H9 (cell line): ENCODE results near the gene TSPOAP1. TPM values are rescaled to one million over a fixed set of nuclear protein-coding genes. Genes with fewer than 3 reads are reported as not detected.

ENCODE experiments used
- DNase-seq: peaks from one replicate; pipeline ENCODE4 v3.0.0-alpha.2; 2017
- H2AFZ ChIP-seq: one replicate; pipeline ENCODE4 v1.6.1; 2013; ENCODE audit warnings: mild to moderate bottlenecking, low read length, control low read depth, moderate library complexity
- H2AK5ac ChIP-seq: 2 replicates; pipeline ENCODE4 v1.6.1; 2013; ENCODE audit warnings: low read length, control low read depth, mixed read lengths; ENCODE audit not compliant: insufficient read length
- H2BK120ac ChIP-seq: one replicate; pipeline ENCODE4 v1.6.1; 2013; ENCODE audit warnings: low read depth, mild to moderate bottlenecking, low read length, control low read depth, inconsistent platforms; ENCODE audit not compliant: poor library complexity, severe bottlenecking
- H2BK12ac ChIP-seq: 2 replicates; pipeline ENCODE4 v1.6.1; 2013; ENCODE audit warnings: low read length, control low read depth, mixed read lengths, low read depth; ENCODE audit not compliant: insufficient read length
- H2BK15ac ChIP-seq: 2 replicates; pipeline ENCODE4 v1.6.1; 2013; ENCODE audit warnings: low read depth, low read length, control low read depth
- H2BK20ac ChIP-seq: one replicate; pipeline ENCODE4 v1.6.1; 2013; ENCODE audit warnings: low read depth, mild to moderate bottlenecking, low read length, control low read depth, inconsistent platforms; ENCODE audit not compliant: poor library complexity, severe bottlenecking
- H2BK5ac ChIP-seq: 2 replicates; pipeline ENCODE4 v1.6.1; 2013; ENCODE audit warnings: low read length, control low read depth, mixed read lengths; ENCODE audit not compliant: insufficient read length
- H3K14ac ChIP-seq: 2 replicates; pipeline ENCODE4 v1.6.1; 2013; ENCODE audit warnings: low read length, control low read depth; ENCODE audit not compliant: insufficient read depth
- H3K18ac ChIP-seq: 2 replicates; pipeline ENCODE4 v1.6.1; 2013; ENCODE audit warnings: low read depth, mild to moderate bottlenecking, mixed read lengths, low read length, control low read depth; ENCODE audit not compliant: insufficient read length
- H3K23ac ChIP-seq: 2 replicates; pipeline ENCODE4 v1.6.1; 2013; ENCODE audit warnings: low read length, control low read depth, mixed read lengths, low read depth; ENCODE audit not compliant: insufficient read length
- H3K23me2 ChIP-seq: 2 replicates; pipeline ENCODE4 v1.6.1; 2013; ENCODE audit warnings: low read depth, mild to moderate bottlenecking, mixed read lengths, low read length, control low read depth; ENCODE audit not compliant: insufficient read length, poor library complexity, severe bottlenecking
- H3K27ac ChIP-seq: 2 replicates; pipeline ENCODE4 v1.5.1; 2013; ENCODE audit warnings: low read length, control low read depth, mixed read lengths, low read depth; ENCODE audit not compliant: insufficient read length
- H3K27me3 ChIP-seq: 2 replicates; pipeline ENCODE4 v1.6.1; 2013; ENCODE audit warnings: low read length, control low read depth, inconsistent platforms; ENCODE audit not compliant: insufficient read depth
- H3K4ac ChIP-seq: 2 replicates; pipeline ENCODE4 v1.6.1; 2013; ENCODE audit warnings: low read depth, mild to moderate bottlenecking, control low read depth, inconsistent platforms, low read length, moderate library complexity
- H3K4me1 ChIP-seq: 2 replicates; pipeline ENCODE4 v1.6.1; 2013; ENCODE audit warnings: low read length, control low read depth, inconsistent platforms; ENCODE audit not compliant: insufficient read depth
- H3K4me2 ChIP-seq: 2 replicates; pipeline ENCODE4 v1.6.1; 2013; ENCODE audit warnings: low read length, control low read depth, mixed read lengths; ENCODE audit not compliant: insufficient read length, insufficient read depth
- H3K56ac ChIP-seq: 2 replicates; pipeline ENCODE4 v1.6.1; 2013; ENCODE audit warnings: low read depth, mild to moderate bottlenecking, mixed read lengths, low read length, control low read depth; ENCODE audit not compliant: insufficient read length
- H3K79me1 ChIP-seq: 2 replicates; pipeline ENCODE4 v1.6.1; 2013; ENCODE audit warnings: low read depth, mild to moderate bottlenecking, moderate library complexity, low read length, control low read depth, inconsistent platforms; ENCODE audit not compliant: insufficient read depth, poor library complexity, severe bottlenecking
- H3K79me2 ChIP-seq: 2 replicates; pipeline ENCODE4 v1.6.1; 2013; ENCODE audit warnings: low read length, control low read depth, inconsistent platforms; ENCODE audit not compliant: insufficient read depth
- H3K9ac ChIP-seq: 2 replicates; pipeline ENCODE4 v1.6.1; 2013; ENCODE audit warnings: low read length, control low read depth, mixed read lengths; ENCODE audit not compliant: insufficient read length; ENCODE audit errors: extremely low read depth
- H3K9me3 ChIP-seq: one replicate; pipeline ENCODE4 v1.6.1; 2013; ENCODE audit warnings: low read depth, low read length, inconsistent platforms; ENCODE audit not compliant: control insufficient read depth
- H3T11ph ChIP-seq: one replicate; pipeline ENCODE4 v1.6.1; 2013; ENCODE audit warnings: mild to moderate bottlenecking, low read length, control low read depth, inconsistent platforms
- H4K20me1 ChIP-seq: one replicate; pipeline ENCODE4 v1.6.1; 2013; ENCODE audit not compliant: control insufficient read depth, insufficient read length, insufficient read depth
- H4K5ac ChIP-seq: 2 replicates; pipeline ENCODE4 v1.6.1; 2013; ENCODE audit warnings: low read depth, mild to moderate bottlenecking, mixed read lengths, low read length, control low read depth; ENCODE audit not compliant: insufficient read length
- H4K8ac ChIP-seq: replicated peaks from 2 replicates; pipeline ENCODE4 v1.6.1; 2013; ENCODE audit warnings: low read length, control low read depth, mixed read lengths, low read depth; ENCODE audit not compliant: insufficient read length
- H4K91ac ChIP-seq: 2 replicates; pipeline ENCODE4 v1.6.1; 2013; ENCODE audit warnings: low read depth, mild to moderate bottlenecking, moderate library complexity, mixed read lengths, low read length, control low read depth; ENCODE audit not compliant: insufficient read length
- H3K27ac Mint-ChIP-seq, 3 experiments: 2 replicates in 2 of 3; 3 replicates in 1 of 3; pipeline ENCODE4 v1.8.0; 2020 to 2021; ENCODE audit warnings: mixed read lengths in 3 of 3, mild to moderate bottlenecking in 1 of 3, moderate library complexity in 1 of 3
- H3K27me3 Mint-ChIP-seq: 2 replicates; pipeline ENCODE4 v1.8.0; 2021; ENCODE audit warnings: low read depth, mild to moderate bottlenecking, moderate library complexity, mixed read lengths
- H3K36me3 Mint-ChIP-seq, 3 experiments: 2 replicates in 2 of 3; 3 replicates in 1 of 3; pipeline ENCODE4 v1.8.0; 2020 to 2021; ENCODE audit warnings: low read depth in 3 of 3, mixed read lengths in 3 of 3; ENCODE audit not compliant: insufficient read depth in 1 of 3
- H3K4me1 Mint-ChIP-seq, 2 experiments: 2 replicates each; pipeline ENCODE4 v1.8.0; 2020; ENCODE audit warnings: mixed read lengths in 2 of 2
- H3K4me3 Mint-ChIP-seq, 2 experiments: 2 replicates in 1 of 2; 3 replicates in 1 of 2; pipeline ENCODE4 v1.8.0; 2020 to 2021; ENCODE audit warnings: mild to moderate bottlenecking in 2 of 2, mixed read lengths in 2 of 2, moderate library complexity in 1 of 2
- H3K9me3 Mint-ChIP-seq, 2 experiments: 2 replicates in 1 of 2; 3 replicates in 1 of 2; pipeline ENCODE4 v1.8.0; 2020; ENCODE audit warnings: mild to moderate bottlenecking in 2 of 2, mixed read lengths in 2 of 2, moderate library complexity in 1 of 2
- WGBS: extraction: QIAGEN DNeasy Blood & Tissue Kit; methylation state at CpG from one replicate; pipeline ENCODE4 v1.1.7; 2013; ENCODE audit warnings: missing lambda C conversion rate, low lambda C conversion rate, mixed read lengths; ENCODE audit not compliant: insufficient read length; ENCODE audit errors: extremely low coverage; 5-methylcytosine and 5-hydroxymethylcytosine counted together
- total RNA-seq: library from RNA; stranded (reverse); gene quantifications from 2 replicates; pipeline ENCODE4 v1.2.1, GENCODE V29; 2021
- TF ChIP-seq, protein P1 (sequence below): fragments of 200-600 bp; sonication (generic); conservative IDR thresholded peaks from 3 replicates; pipeline ENCODE4 v1.8.0; 2021; ENCODE audit warnings: antibody characterized with exemption, mild to moderate bottlenecking

TSPOAP1 gene
- total RNA-seq, 1 experiment from 2014 or later, result 17.3 TPM

DNA sequence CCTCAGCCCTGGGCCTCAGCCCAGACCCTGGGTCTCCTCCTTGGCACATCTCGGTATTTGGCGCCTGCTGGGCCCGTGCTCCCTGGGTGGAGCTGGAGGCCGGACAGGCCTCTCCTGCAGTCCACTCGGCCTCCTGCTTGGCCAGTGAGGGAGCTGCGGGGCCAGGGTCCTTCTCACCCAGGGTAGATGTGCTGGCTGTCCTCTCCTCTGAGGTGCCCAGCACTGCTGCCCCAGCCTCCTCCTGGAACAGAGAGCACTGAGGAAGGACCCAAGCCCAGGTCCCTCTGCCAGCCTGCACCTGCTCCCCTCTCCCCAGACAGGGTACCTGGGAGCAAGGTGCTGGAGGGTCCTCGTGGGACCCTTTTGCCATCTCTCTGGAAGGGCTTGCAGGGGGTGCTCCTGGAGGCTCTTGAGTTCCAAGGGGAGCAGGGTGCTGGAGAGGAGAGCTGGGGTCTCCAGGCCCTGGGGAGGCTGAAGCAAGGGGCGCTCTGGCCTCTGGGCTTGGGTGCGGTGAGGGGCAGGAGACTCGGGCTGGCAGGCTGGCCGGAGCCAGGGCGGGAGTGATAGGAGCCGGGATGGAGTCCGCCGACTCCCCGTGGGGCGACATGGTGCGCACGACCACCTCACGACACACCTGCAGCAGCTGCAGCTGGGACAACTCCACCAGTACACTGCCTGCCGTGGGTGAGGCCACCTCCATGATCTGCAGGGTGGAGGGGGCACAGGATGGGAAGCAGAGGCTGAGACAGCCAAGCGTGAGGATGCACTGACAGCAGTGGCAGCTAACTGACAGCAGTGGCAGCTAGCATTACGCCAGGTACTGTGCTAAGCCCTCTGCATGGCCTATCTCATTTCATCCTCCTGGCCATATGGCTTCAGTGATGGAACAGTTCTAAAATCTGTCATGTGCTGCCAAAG, 17.8 kb downstream of the TSPOAP1 start:
- Histone ChIP-seq H4K91ac (no peak overlapping the region), H2BK20ac (no peak overlapping the region), H4K20me1 (no peaks in the 10 kb centered on the region), H3K27me3 (no peaks in the 10 kb centered on the region), H4K8ac (no peak overlapping the region), H3K4me1 (no peaks in the 10 kb centered on the region), H3K27ac (no peak overlapping the region), H3K4ac (no peak overlapping the region), H3K79me1 (no peaks in the 10 kb centered on the region), H3K79me2 (no peaks in the 10 kb centered on the region), H4K5ac (no peak overlapping the region), H3K18ac (no peak overlapping the region), H3K9ac (no peak overlapping the region), H2BK5ac (no peak overlapping the region), H3K23me2 (no peaks in the 10 kb centered on the region), H3K56ac (no peak overlapping the region), H2AFZ (no peak overlapping the region), H2BK15ac (no peak overlapping the region), H3K9me3 (no peaks in the 10 kb centered on the region), H3T11ph (no peak overlapping the region), H2AK5ac (no peak overlapping the region), H2BK120ac (no peak overlapping the region), H3K4me2 (no peak overlapping the region), H3K14ac (no peak overlapping the region; the same call in 1 of the 2 replicates), H2BK12ac (no peak overlapping the region), H3K23ac (no peak overlapping the region)
- Mint-ChIP-seq H3K27ac (no peak overlapping the region), H3K4me3 (no peak overlapping the region), H3K36me3 (no peaks in the 10 kb centered on the region), H3K4me1 (peaks cover 0 to 20% of the 10 kb centered on the region in 2 experiments; a peak in 2 of 4 replicates), H3K27me3 (peaks cover 2% of the 10 kb centered on the region; the same call in 1 of the 2 replicates), H3K9me3 (no peaks in the 10 kb centered on the region)
- DNase-seq, result no peak
- WGBS, result no CpG with 5 or more reads among the region's 23 CpGs
- TF ChIP-seq, protein P1, sequence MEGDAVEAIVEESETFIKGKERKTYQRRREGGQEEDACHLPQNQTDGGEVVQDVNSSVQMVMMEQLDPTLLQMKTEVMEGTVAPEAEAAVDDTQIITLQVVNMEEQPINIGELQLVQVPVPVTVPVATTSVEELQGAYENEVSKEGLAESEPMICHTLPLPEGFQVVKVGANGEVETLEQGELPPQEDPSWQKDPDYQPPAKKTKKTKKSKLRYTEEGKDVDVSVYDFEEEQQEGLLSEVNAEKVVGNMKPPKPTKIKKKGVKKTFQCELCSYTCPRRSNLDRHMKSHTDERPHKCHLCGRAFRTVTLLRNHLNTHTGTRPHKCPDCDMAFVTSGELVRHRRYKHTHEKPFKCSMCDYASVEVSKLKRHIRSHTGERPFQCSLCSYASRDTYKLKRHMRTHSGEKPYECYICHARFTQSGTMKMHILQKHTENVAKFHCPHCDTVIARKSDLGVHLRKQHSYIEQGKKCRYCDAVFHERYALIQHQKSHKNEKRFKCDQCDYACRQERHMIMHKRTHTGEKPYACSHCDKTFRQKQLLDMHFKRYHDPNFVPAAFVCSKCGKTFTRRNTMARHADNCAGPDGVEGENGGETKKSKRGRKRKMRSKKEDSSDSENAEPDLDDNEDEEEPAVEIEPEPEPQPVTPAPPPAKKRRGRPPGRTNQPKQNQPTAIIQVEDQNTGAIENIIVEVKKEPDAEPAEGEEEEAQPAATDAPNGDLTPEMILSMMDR, result no peak
